SK-N-MC (cell line): ENCODE measurements around the gene ELMO1.

Experiments
- DNase-seq: peaks from one replicate; pipeline ENCODE4 v3.0.0-alpha.2; 2011; ENCODE audit warnings: low read depth, low spot score
- H3K27ac ChIP-seq: fragments of 200-600 bp; sonication (generic); 2 replicates; pipeline ENCODE4 v1.5.1; 2016; ENCODE audit warnings: mixed run types
- H3K36me3 ChIP-seq: fragments of 200-600 bp; sonication (generic); 2 replicates; pipeline ENCODE4 v1.6.1; 2017; ENCODE audit warnings: antibody characterized with exemption, low read length, mixed read lengths; ENCODE audit not compliant: insufficient read depth
- H3K4me3 ChIP-seq: fragments of 200-600 bp; sonication (generic); 2 replicates; pipeline ENCODE4 v1.5.1; 2016
- H3K9ac ChIP-seq: fragments of 200-600 bp; sonication (generic); 2 replicates; pipeline ENCODE4 v1.8.0; 2017; ENCODE audit warnings: mixed run types, mixed read lengths; ENCODE audit not compliant: insufficient read length
- H3K9me3 ChIP-seq: fragments of 200-600 bp; sonication (generic); 2 replicates; pipeline ENCODE4 v1.6.1; 2017; ENCODE audit warnings: low read depth, mild to moderate bottlenecking, antibody characterized with exemption, low read length, moderate library complexity, mixed read lengths
- EZH2 ChIP-seq: fragments of 200-600 bp; sonication (generic); IDR thresholded peaks from one replicate; pipeline ENCODE4 v1.6.1; 2017; ENCODE audit warnings: antibody characterized with exemption
- FOXP2 ChIP-seq: optimal IDR thresholded peaks from 2 replicates; pipeline ENCODE3; 2011; ENCODE audit warnings: mild to moderate bottlenecking, moderate library complexity; ENCODE audit not compliant: insufficient read depth; ENCODE audit errors: extremely low read length, control extremely low read depth
- POLR2AphosphoS5 ChIP-seq: IDR thresholded peaks from 2 replicates; pipeline ENCODE4 v1.6.1; 2012; ENCODE audit warnings: mild to moderate bottlenecking, low read depth, low read length, borderline replicate concordance

Gene ELMO1

GRCh38 chr7:36970551-36971514 is 477.8 kb downstream of the ELMO1 start:
- H3K9me3 ChIP-seq, result no peaks in the 10 kb centered on the region
- H3K36me3 ChIP-seq, result no peaks in the 10 kb centered on the region
- TF ChIP-seq FOXP2 (no peak), POLR2AphosphoS5 (no peak), EZH2 (no peak)
- DNase-seq, result no peak
- H3K27ac ChIP-seq, result no peak overlapping the region
- H3K4me3 ChIP-seq, result no peak overlapping the region
- no peak overlapping the region for H3K9ac ChIP-seq

- no peak for DNase-seq
- Histone ChIP-seq H3K4me3 (no peak overlapping the region), H3K27ac (no peak overlapping the region), H3K9ac (no peak overlapping the region), H3K36me3 (no peaks in the 10 kb centered on the region), H3K9me3 (no peaks in the 10 kb centered on the region)
- TF ChIP-seq FOXP2 (no peak), EZH2 (no peak)
Measured at GRCh38 chr7:36969376-36969775, 479.3 kb downstream of the ELMO1 start.

- H3K4me3 ChIP-seq, result no peak overlapping the region
- DNase-seq, result no peak
Measured at GRCh38 chr7:36967387-36967786, 481.3 kb downstream of the ELMO1 start.

GRCh38 chr7:36966636-36967035 is 482.0 kb downstream of the ELMO1 start:
- no peak for DNase-seq
- H3K36me3 ChIP-seq, result no peaks in the 10 kb centered on the region
- no peak for TF ChIP-seq POLR2AphosphoS5
- no peak for TF ChIP-seq EZH2
- no peak for TF ChIP-seq FOXP2
- H3K9me3 ChIP-seq, result no peaks in the 10 kb centered on the region
- H3K4me3 ChIP-seq, result no peak overlapping the region
- H3K27ac ChIP-seq, result no peak overlapping the region
- no peak overlapping the region for H3K9ac ChIP-seq

More at GRCh38 chr7:36967387-36967786, 481.3 kb downstream of the ELMO1 start:
- no peaks in the 10 kb centered on the region for H3K36me3 ChIP-seq
- H3K27ac ChIP-seq, result no peak overlapping the region
- no peak overlapping the region for H3K9ac ChIP-seq
- no peaks in the 10 kb centered on the region for H3K9me3 ChIP-seq
- no peak for TF ChIP-seq FOXP2
- no peak for TF ChIP-seq POLR2AphosphoS5
- TF ChIP-seq EZH2, result no peak

GRCh38 chr7:36966039-36966438 is 482.6 kb downstream of the ELMO1 start:
- H3K27ac ChIP-seq, result no peak overlapping the region
- no peak overlapping the region for H3K4me3 ChIP-seq
- TF ChIP-seq POLR2AphosphoS5, result no peak
- no peak for DNase-seq
- H3K9ac ChIP-seq, result no peak overlapping the region
- no peaks in the 10 kb centered on the region for H3K36me3 ChIP-seq
- no peaks in the 10 kb centered on the region for H3K9me3 ChIP-seq

GRCh38 chr7:36965625-36966024 is 483.0 kb downstream of the ELMO1 start:
- no peaks in the 10 kb centered on the region for H3K9me3 ChIP-seq
- no peak for DNase-seq
- no peaks in the 10 kb centered on the region for H3K36me3 ChIP-seq
- no peak overlapping the region for H3K9ac ChIP-seq
- no peak for TF ChIP-seq FOXP2
- no peak for TF ChIP-seq POLR2AphosphoS5
- TF ChIP-seq EZH2, result no peak
- H3K27ac ChIP-seq, result no peak overlapping the region
- no peak overlapping the region for H3K4me3 ChIP-seq

- H3K9ac ChIP-seq, result no peak overlapping the region
- no peaks in the 10 kb centered on the region for H3K36me3 ChIP-seq
- DNase-seq, result no peak
- no peaks in the 10 kb centered on the region for H3K9me3 ChIP-seq
- TF ChIP-seq FOXP2 (no peak), POLR2AphosphoS5 (no peak), EZH2 (no peak)
- H3K4me3 ChIP-seq, result no peak overlapping the region
- no peak overlapping the region for H3K27ac ChIP-seq
Measured at GRCh38 chr7:36964297-36964696, 484.4 kb downstream of the ELMO1 start.

GRCh38 chr7:36962367-36962766 is 486.3 kb downstream of the ELMO1 start:
- no peak for TF ChIP-seq FOXP2
- no peak for TF ChIP-seq POLR2AphosphoS5
- no peak for TF ChIP-seq EZH2
- no peak overlapping the region for H3K9ac ChIP-seq
- H3K36me3 ChIP-seq, result no peaks in the 10 kb centered on the region
- no peaks in the 10 kb centered on the region for H3K9me3 ChIP-seq
- no peak for DNase-seq
- H3K27ac ChIP-seq, result no peak overlapping the region
- H3K4me3 ChIP-seq, result no peak overlapping the region

- DNase-seq, result no peak
- no peak overlapping the region for H3K27ac ChIP-seq
- H3K9ac ChIP-seq, result no peak overlapping the region
- no peaks in the 10 kb centered on the region for H3K9me3 ChIP-seq
- no peak for TF ChIP-seq FOXP2
- TF ChIP-seq EZH2, result no peak
- TF ChIP-seq POLR2AphosphoS5, result no peak
- no peaks in the 10 kb centered on the region for H3K36me3 ChIP-seq
- H3K4me3 ChIP-seq, result no peak overlapping the region
Measured at GRCh38 chr7:36961693-36962092, 487.0 kb downstream of the ELMO1 start.
